ENCODE results near the gene ZNF358. TPM values are rescaled to one million over a fixed set of nuclear protein-coding genes. Genes with fewer than 3 reads are reported as not detected.

ZNF358 gene
- total RNA-seq, 4 donors from 2014 or later, result 30.4 to 42.8 (median 36.9) TPM

- WGBS, 2 donors, result 91 to 94% methylated on average over 5 to 7 of the region's 7 CpGs
- H3K4me3 ChIP-seq (ENCODE audit: low read depth, poor library complexity, severe bottlenecking), result no peak overlapping the region
- no peak for DNase-seq (ENCODE audit: low spot score in 2 of 2)
- intact Hi-C loops (cut with DNase I; ENCODE audit: low total_unique reads), result no loop called here
- TF ChIP-seq, protein P1, sequence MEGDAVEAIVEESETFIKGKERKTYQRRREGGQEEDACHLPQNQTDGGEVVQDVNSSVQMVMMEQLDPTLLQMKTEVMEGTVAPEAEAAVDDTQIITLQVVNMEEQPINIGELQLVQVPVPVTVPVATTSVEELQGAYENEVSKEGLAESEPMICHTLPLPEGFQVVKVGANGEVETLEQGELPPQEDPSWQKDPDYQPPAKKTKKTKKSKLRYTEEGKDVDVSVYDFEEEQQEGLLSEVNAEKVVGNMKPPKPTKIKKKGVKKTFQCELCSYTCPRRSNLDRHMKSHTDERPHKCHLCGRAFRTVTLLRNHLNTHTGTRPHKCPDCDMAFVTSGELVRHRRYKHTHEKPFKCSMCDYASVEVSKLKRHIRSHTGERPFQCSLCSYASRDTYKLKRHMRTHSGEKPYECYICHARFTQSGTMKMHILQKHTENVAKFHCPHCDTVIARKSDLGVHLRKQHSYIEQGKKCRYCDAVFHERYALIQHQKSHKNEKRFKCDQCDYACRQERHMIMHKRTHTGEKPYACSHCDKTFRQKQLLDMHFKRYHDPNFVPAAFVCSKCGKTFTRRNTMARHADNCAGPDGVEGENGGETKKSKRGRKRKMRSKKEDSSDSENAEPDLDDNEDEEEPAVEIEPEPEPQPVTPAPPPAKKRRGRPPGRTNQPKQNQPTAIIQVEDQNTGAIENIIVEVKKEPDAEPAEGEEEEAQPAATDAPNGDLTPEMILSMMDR (IDR thresholded peaks at IDR 0.05), result no peak
- no peak for TF ChIP-seq POLR2A (IDR thresholded peaks at IDR 0.05)
Observed at GRCh38 chr19:7528192-7528519, 12.3 kb downstream of the ZNF358 start.

DNA sequence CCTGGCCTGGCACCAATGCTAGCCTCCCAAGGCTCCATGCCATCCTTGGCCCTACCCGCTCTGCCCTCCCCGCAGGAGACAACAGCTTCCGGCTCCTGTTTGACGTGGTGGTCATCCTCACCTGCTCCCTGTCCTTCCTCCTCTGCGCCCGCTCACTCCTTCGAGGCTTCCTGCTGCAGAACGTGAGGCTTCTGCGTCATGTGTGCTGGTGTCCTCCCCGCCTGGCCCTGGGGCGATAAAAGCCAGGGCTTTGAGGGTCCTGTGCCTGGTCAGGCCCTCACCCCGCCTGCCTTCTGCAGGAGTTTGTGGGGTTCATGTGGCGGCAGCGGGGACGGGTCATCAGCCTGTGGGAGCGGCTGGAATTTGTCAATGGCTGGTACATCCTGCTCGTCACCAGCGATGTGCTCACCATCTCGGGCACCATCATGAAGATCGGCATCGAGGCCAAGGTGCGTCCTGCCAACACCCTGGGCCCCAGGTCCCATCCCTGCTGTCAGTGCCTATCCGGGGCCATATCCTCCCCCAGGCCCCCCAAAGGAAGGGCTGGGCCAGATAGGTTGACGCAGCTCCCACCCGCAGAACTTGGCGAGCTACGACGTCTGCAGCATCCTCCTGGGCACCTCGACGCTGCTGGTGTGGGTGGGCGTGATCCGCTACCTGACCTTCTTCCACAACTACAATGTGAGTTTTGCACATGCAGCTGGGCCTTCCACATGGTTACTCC, 12.8 kb downstream of the ZNF358 start:
- TF ChIP-seq, protein P1 (IDR thresholded peaks at IDR 0.05), result no peak
- TF ChIP-seq POLR2A (IDR thresholded peaks at IDR 0.05), result no peak
- WGBS, 2 donors, result 89 to 93% methylated on average over 32 of the region's 32 CpGs
- intact Hi-C loops (cut with DNase I; ENCODE audit: low total_unique reads), result no loop called here
- no peak overlapping the region for H3K4me3 ChIP-seq (ENCODE audit: low read depth, poor library complexity, severe bottlenecking)
- peak in 1 of 2 donors; percentile 81 for DNase-seq (ENCODE audit: low spot score in 2 of 2)

- WGBS, 2 donors, result 82 to 85% methylated on average over 12 to 15 of the region's 15 CpGs
- DNase-seq (ENCODE audit: low spot score in 2 of 2), result peak in 1 of 2 donors; percentile 83
- TF ChIP-seq, protein P1 (IDR thresholded peaks at IDR 0.05), result no peak
- TF ChIP-seq POLR2A (IDR thresholded peaks at IDR 0.05), result no peak
- no peak overlapping the region for H3K4me3 ChIP-seq (ENCODE audit: low read depth, poor library complexity, severe bottlenecking)
- intact Hi-C loops (cut with DNase I; ENCODE audit: low total_unique reads), result no loop called here
Observed at GRCh38 chr19:7529246-7529600, 13.3 kb downstream of the ZNF358 start.

- intact Hi-C loops (cut with DNase I; ENCODE audit: low total_unique reads), result no loop called here
- 95 to 97% methylated on average over 33 of the region's 33 CpGs for WGBS, 2 donors
- H3K4me3 ChIP-seq (ENCODE audit: low read depth, poor library complexity, severe bottlenecking), result no peak overlapping the region
- peak in 1 of 2 donors; percentile 80 for DNase-seq (ENCODE audit: low spot score in 2 of 2)
- TF ChIP-seq, protein P1 (IDR thresholded peaks at IDR 0.05), result no peak
- no peak for TF ChIP-seq POLR2A (IDR thresholded peaks at IDR 0.05)
Observed at GRCh38 chr19:7529610-7530490, 13.9 kb downstream of the ZNF358 start.

DNA sequence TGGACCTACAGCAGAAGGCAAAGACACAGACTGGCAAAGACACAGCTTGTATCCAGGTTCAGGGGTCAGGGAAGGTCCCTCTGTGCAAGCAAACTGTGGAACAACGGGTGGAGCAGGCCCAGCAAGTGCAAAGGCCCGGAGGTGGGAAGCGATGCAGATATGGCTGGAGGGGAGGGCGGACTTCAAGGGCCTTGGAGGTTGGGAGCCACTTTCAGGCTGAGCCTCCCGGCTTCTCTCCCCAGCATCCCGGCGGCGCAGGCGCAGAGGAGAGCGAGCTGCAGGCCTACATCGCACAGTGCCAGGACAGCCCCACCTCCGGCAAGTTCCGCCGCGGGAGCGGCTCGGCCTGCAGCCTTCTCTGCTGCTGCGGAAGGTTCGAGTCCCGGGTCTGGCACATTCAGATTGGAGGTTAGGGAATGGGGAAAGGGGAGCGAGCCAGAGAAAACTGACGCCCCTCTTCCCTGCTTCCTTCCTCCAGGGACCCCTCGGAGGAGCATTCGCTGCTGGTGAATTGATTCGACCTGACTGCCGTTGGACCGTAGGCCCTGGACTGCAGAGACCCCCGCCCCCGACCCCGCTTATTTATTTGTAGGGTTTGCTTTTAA, 17.5 kb downstream of the ZNF358 start:
- intact Hi-C loops (cut with DNase I; ENCODE audit: low total_unique reads), result no loop called here
- WGBS, 2 donors, result 19 to 27% methylated on average over 16 to 30 of the region's 30 CpGs
- no peak for TF ChIP-seq POLR2A (IDR thresholded peaks at IDR 0.05)
- TF ChIP-seq, protein P1 (IDR thresholded peaks at IDR 0.05), result no peak
- no peak overlapping the region for H3K4me3 ChIP-seq (ENCODE audit: low read depth, poor library complexity, severe bottlenecking)
- peak; percentile 33 to 86 for DNase-seq (ENCODE audit: low spot score in 2 of 2)

All from lower leg skin (tissue), 4 donors.